ENCODE measurements around the gene C5orf63.
"Not testable (repeated sequence)": the region's sequence is repeated elsewhere in the genome, so short reads cannot be mapped to it uniquely, and the experiment has no call there.

The C5orf63 gene

GRCh38 chr5:127022846-127023245 is 50.5 kb downstream of the C5orf63 start:
- no peak for DNase-seq (ENCODE audit: low read depth in 1 of 2, low spot score in 1 of 2)
- in situ Hi-C loops (cut with HindIII; ENCODE audit: low pct_unique_long_range_greater_than_20kb, low sequenced_read_pairs), result no loop called here
- TF ChIP-seq JUND (IDR thresholded peaks at IDR 0.05; ENCODE audit: low read depth), result no peak

GRCh38 chr5:127019928-127020327 is 53.4 kb downstream of the C5orf63 start:
- in situ Hi-C loops (cut with HindIII; ENCODE audit: low pct_unique_long_range_greater_than_20kb, low sequenced_read_pairs), result no loop called here
- DNase-seq (ENCODE audit: low read depth in 1 of 2, low spot score in 1 of 2), result no peak
- TF ChIP-seq JUND (IDR thresholded peaks at IDR 0.05; ENCODE audit: low read depth), result no peak

- in situ Hi-C loops (cut with HindIII; ENCODE audit: low pct_unique_long_range_greater_than_20kb, low sequenced_read_pairs); DNase-seq (ENCODE audit: low read depth in 1 of 2, low spot score in 1 of 2): not testable (repeated sequence)
Observed at GRCh38 chr5:127016722-127017121, 56.6 kb downstream of the C5orf63 start.

GRCh38 chr5:127015716-127016115 is 57.6 kb downstream of the C5orf63 start:
- DNase-seq (ENCODE audit: low read depth in 1 of 2, low spot score in 1 of 2), result no peak
- in situ Hi-C loops (cut with HindIII; ENCODE audit: low pct_unique_long_range_greater_than_20kb, low sequenced_read_pairs), result no loop called here
- no peak for TF ChIP-seq JUND (IDR thresholded peaks at IDR 0.05; ENCODE audit: low read depth)

- in situ Hi-C loops (cut with HindIII; ENCODE audit: low pct_unique_long_range_greater_than_20kb, low sequenced_read_pairs), result no loop called here
- TF ChIP-seq JUND (IDR thresholded peaks at IDR 0.05; ENCODE audit: low read depth), result no peak
- no peak for DNase-seq (ENCODE audit: low read depth in 1 of 2, low spot score in 1 of 2)
Observed at GRCh38 chr5:127014573-127014972, 58.7 kb downstream of the C5orf63 start.

- TF ChIP-seq JUND (IDR thresholded peaks at IDR 0.05; ENCODE audit: low read depth), result no peak
- in situ Hi-C loops (cut with HindIII; ENCODE audit: low pct_unique_long_range_greater_than_20kb, low sequenced_read_pairs), result no loop called here
- DNase-seq (ENCODE audit: low read depth in 1 of 2, low spot score in 1 of 2), result no peak
Observed at GRCh38 chr5:127013407-127013806, 59.9 kb downstream of the C5orf63 start.

GRCh38 chr5:127012916-127013315 is 60.4 kb downstream of the C5orf63 start:
- DNase-seq (ENCODE audit: low read depth in 1 of 2, low spot score in 1 of 2), result no peak
- TF ChIP-seq JUND (IDR thresholded peaks at IDR 0.05; ENCODE audit: low read depth), result no peak
- in situ Hi-C loops (cut with HindIII; ENCODE audit: low pct_unique_long_range_greater_than_20kb, low sequenced_read_pairs), result no loop called here

- in situ Hi-C loops (cut with HindIII; ENCODE audit: low pct_unique_long_range_greater_than_20kb, low sequenced_read_pairs), result no loop called here
- no peak for TF ChIP-seq JUND (IDR thresholded peaks at IDR 0.05; ENCODE audit: low read depth)
- DNase-seq (ENCODE audit: low read depth in 1 of 2, low spot score in 1 of 2), result no peak
Observed at GRCh38 chr5:127011961-127012644, 61.2 kb downstream of the C5orf63 start.

- in situ Hi-C loops (cut with HindIII; ENCODE audit: low pct_unique_long_range_greater_than_20kb, low sequenced_read_pairs), result no loop called here
- no peak for TF ChIP-seq JUND (IDR thresholded peaks at IDR 0.05; ENCODE audit: low read depth)
- no peak for DNase-seq (ENCODE audit: low read depth in 1 of 2, low spot score in 1 of 2)
Observed at GRCh38 chr5:127011153-127011552, 62.1 kb downstream of the C5orf63 start.

- in situ Hi-C loops (cut with HindIII; ENCODE audit: low pct_unique_long_range_greater_than_20kb, low sequenced_read_pairs), result no loop called here
- TF ChIP-seq JUND (IDR thresholded peaks at IDR 0.05; ENCODE audit: low read depth), result no peak
- no peak for DNase-seq (ENCODE audit: low read depth in 1 of 2, low spot score in 1 of 2)
Observed at GRCh38 chr5:127010362-127010761, 62.9 kb downstream of the C5orf63 start.

- no peak for DNase-seq (ENCODE audit: low read depth in 1 of 2, low spot score in 1 of 2)
- in situ Hi-C loops (cut with HindIII; ENCODE audit: low pct_unique_long_range_greater_than_20kb, low sequenced_read_pairs), result no loop called here
- no peak for TF ChIP-seq JUND (IDR thresholded peaks at IDR 0.05; ENCODE audit: low read depth)
Observed at GRCh38 chr5:127009784-127010183, 63.5 kb downstream of the C5orf63 start.

GRCh38 chr5:127008300-127008975 is 64.9 kb downstream of the C5orf63 start:
- no peak for DNase-seq (ENCODE audit: low read depth in 1 of 2, low spot score in 1 of 2)
- in situ Hi-C loops (cut with HindIII; ENCODE audit: low pct_unique_long_range_greater_than_20kb, low sequenced_read_pairs), result no loop called here
- TF ChIP-seq JUND (IDR thresholded peaks at IDR 0.05; ENCODE audit: low read depth), result no peak

- TF ChIP-seq JUND (IDR thresholded peaks at IDR 0.05; ENCODE audit: low read depth), result no peak
- DNase-seq (ENCODE audit: low read depth in 1 of 2, low spot score in 1 of 2), result no peak
- in situ Hi-C loops (cut with HindIII; ENCODE audit: low pct_unique_long_range_greater_than_20kb, low sequenced_read_pairs), result no loop called here
Observed at GRCh38 chr5:127007522-127007921, 65.8 kb downstream of the C5orf63 start.

- in situ Hi-C loops (cut with HindIII; ENCODE audit: low pct_unique_long_range_greater_than_20kb, low sequenced_read_pairs), result no loop called here
- no peak for TF ChIP-seq JUND (IDR thresholded peaks at IDR 0.05; ENCODE audit: low read depth)
Observed at GRCh38 chr5:127006744-127007143, 66.6 kb downstream of the C5orf63 start.

GRCh38 chr5:127005282-127005681 is 68.0 kb downstream of the C5orf63 start:
- in situ Hi-C loops (cut with HindIII; ENCODE audit: low pct_unique_long_range_greater_than_20kb, low sequenced_read_pairs); DNase-seq (ENCODE audit: low read depth in 1 of 2, low spot score in 1 of 2): not testable (repeated sequence)

More at GRCh38 chr5:127006744-127007143, 66.6 kb downstream of the C5orf63 start:
- no peak for DNase-seq (ENCODE audit: low read depth in 1 of 2, low spot score in 1 of 2)

Data from T47D (cell line).